ENCODE measurements around the gene CACNG8. TPM values are rescaled to one million over a fixed set of nuclear protein-coding genes. Genes with fewer than 3 reads are reported as not detected.
"Not testable (repeated sequence)": the region's sequence is repeated elsewhere in the genome, so short reads cannot be mapped to it uniquely, and the experiment has no call there.

CACNG8 gene
- total RNA-seq, 1 donor from 2014 or later, result 0.32 TPM

GRCh38 chr19:53947624-53948023 lies 15.1 kb upstream of the CACNG8 start:
- H3K27me3 ChIP-seq, result peaks cover 3% of the 10 kb centered on the region

GRCh38 chr19:53948611-53949010 lies 14.1 kb upstream of the CACNG8 start:
- H3K9me3 ChIP-seq; DNase-seq (ENCODE audit: low spot score in 2 of 2); intact Hi-C loops (cut with DNase I); H3K27me3 ChIP-seq; H3K4me1 ChIP-seq; H3K36me3 ChIP-seq; H3K27ac ChIP-seq; H3K4me3 ChIP-seq: not testable (repeated sequence)

More at GRCh38 chr19:53947624-53948023, 15.1 kb upstream of the CACNG8 start:
- DNase-seq (ENCODE audit: low spot score in 2 of 2), result no peak
- Histone ChIP-seq H3K27ac (no peak overlapping the region), H3K4me3 (no peak overlapping the region), H3K9me3 (no peaks in the 10 kb centered on the region), H3K36me3 (no peaks in the 10 kb centered on the region), H3K4me1 (no peaks in the 10 kb centered on the region)
- TF ChIP-seq CTCF (IDR thresholded peaks at IDR 0.05), result peak in 1 of 3 experiments; percentile 3
- intact Hi-C loops (cut with DNase I), result no loop called here

DNA sequence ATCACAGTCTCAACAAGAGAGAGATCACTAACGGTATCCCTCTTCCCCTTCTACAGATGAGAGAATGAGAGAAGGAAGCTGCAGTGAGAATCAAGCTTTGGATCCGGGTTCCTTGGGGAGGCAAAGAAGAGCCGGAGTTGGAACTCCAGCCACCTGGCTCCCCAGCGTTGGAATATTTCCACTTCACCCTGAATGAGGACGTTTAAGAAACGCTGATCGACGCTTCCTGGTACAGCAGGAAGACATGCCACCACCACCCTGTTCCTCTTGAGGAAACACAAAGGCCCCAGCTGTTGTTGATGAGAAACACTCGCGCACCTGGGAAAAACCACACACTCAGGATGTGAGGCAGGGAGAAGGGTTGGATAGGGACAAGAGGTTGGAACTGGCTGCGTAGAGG lies 11.3 kb upstream of the CACNG8 start:
- intact Hi-C loops (cut with DNase I), result no loop called here
- Histone ChIP-seq H3K27me3 (no peaks in the 10 kb centered on the region), H3K9me3 (no peaks in the 10 kb centered on the region), H3K4me3 (no peak overlapping the region), H3K27ac (no peak overlapping the region), H3K36me3 (no peaks in the 10 kb centered on the region), H3K4me1 (no peaks in the 10 kb centered on the region)
- no peak for TF ChIP-seq CTCF (IDR thresholded peaks at IDR 0.05)
- DNase-seq (ENCODE audit: low spot score in 2 of 2), result no peak

DNA sequence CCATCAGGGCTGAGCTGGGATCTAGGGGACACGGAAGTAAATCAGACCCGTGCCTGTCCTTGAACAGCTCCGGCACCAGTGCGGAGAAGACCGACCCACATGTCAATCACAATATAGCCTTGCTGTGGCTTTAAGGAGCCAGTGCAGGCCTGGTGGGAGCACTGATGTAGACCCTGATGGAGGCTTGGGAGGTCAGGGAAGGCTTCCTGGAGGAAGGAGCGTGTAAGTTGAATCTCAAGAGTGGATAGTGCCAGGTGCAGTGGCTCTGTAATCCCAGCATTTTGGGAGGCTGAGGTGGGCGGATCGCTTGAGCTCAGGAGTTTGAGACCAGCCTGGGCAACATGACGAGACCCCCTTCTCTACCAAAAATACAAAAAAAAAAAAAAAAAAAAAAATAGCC lies 10.8 kb upstream of the CACNG8 start:
- no peak for TF ChIP-seq CTCF (IDR thresholded peaks at IDR 0.05)
- Histone ChIP-seq H3K4me3 (no peak overlapping the region), H3K27me3 (no peaks in the 10 kb centered on the region), H3K27ac (no peak overlapping the region), H3K9me3 (no peaks in the 10 kb centered on the region), H3K36me3 (no peaks in the 10 kb centered on the region), H3K4me1 (no peaks in the 10 kb centered on the region)
- DNase-seq (ENCODE audit: low spot score in 2 of 2), result no peak
- intact Hi-C loops (cut with DNase I), result no loop called here

- H3K27ac ChIP-seq, result no peak overlapping the region
- peaks cover 5% of the 10 kb centered on the region for H3K27me3 ChIP-seq
- no peaks in the 10 kb centered on the region for H3K36me3 ChIP-seq
- no peaks in the 10 kb centered on the region for H3K4me1 ChIP-seq
- no peak for DNase-seq (ENCODE audit: low spot score in 2 of 2)
- H3K4me3 ChIP-seq, result no peak overlapping the region
- intact Hi-C loops (cut with DNase I), result no loop called here
- no peaks in the 10 kb centered on the region for H3K9me3 ChIP-seq
- TF ChIP-seq CTCF (IDR thresholded peaks at IDR 0.05), result no peak
Measured at GRCh38 chr19:53953383-53953782, 9.4 kb upstream of the CACNG8 start.

DNA sequence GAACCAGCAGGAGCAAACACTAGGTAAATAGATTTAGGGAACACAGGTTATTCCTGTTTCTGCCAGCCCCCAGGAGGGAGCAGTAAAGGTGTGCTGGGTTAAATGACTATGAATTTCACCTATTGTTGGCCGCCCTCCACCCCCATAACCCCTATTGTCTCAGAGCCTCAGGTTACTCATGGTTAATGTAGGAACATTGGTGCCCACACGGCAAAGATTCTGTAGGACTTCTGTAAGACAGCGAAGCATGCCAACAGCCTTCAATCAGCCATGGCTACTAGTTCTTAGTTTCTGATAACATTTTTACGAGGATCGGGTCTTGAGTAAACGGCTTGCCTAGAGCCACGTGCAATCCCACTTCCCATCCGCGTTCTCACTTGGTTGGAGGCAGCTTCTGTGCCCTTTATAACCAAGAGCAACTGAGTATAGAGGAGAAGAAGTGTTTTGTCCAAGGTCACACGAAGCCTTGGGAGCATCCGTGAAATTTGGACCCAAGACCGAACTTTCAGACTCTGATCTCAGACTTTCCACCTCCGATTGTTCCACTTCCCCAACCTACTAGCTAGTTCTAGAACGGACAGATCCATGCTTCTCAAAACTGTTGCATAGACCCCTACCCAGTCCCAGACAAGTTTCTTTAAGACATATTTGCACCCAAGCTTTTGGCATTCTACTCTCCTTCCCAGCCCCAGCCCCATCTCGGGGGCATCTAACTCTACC lies 5.1 kb upstream of the CACNG8 start:
- Histone ChIP-seq H3K4me1 (no peaks in the 10 kb centered on the region), H3K9me3 (no peaks in the 10 kb centered on the region), H3K27me3 (peaks cover 5% of the 10 kb centered on the region), H3K36me3 (no peaks in the 10 kb centered on the region), H3K4me3 (no peak overlapping the region), H3K27ac (no peak overlapping the region)
- no peak for DNase-seq (ENCODE audit: low spot score in 2 of 2)
- intact Hi-C loops (cut with DNase I), result no loop called here
- no peak for TF ChIP-seq CTCF (IDR thresholded peaks at IDR 0.05)
